Fibroblast of villous mesenchyme (primary cell): ENCODE results near the gene PRX. TPM values are rescaled to one million over a fixed set of nuclear protein-coding genes. Genes with fewer than 3 reads are reported as not detected.

Experiments
- DNase-seq: peaks from one replicate; pipeline ENCODE4 v3.0.0-alpha.2; 2010; ENCODE audit warnings: low read depth
- H3K4me3 ChIP-seq: 2 replicates; pipeline ENCODE4 v1.5.1; 2011; ENCODE audit warnings: low read depth, mild to moderate bottlenecking, low read length
- total RNA-seq: library from RNA; depleted of rRNA; stranded (reverse); fragments of >200 nt; gene quantifications from 2 replicates; pipeline ENCODE4 v1.2.3, GENCODE V29; 2012
- TF ChIP-seq, protein P1 (sequence below): IDR thresholded peaks from 2 replicates; pipeline ENCODE4 v1.5.1; 2012; ENCODE audit warnings: low read depth, mild to moderate bottlenecking, low read length; ENCODE audit not compliant: insufficient read depth

Gene PRX, protein sequence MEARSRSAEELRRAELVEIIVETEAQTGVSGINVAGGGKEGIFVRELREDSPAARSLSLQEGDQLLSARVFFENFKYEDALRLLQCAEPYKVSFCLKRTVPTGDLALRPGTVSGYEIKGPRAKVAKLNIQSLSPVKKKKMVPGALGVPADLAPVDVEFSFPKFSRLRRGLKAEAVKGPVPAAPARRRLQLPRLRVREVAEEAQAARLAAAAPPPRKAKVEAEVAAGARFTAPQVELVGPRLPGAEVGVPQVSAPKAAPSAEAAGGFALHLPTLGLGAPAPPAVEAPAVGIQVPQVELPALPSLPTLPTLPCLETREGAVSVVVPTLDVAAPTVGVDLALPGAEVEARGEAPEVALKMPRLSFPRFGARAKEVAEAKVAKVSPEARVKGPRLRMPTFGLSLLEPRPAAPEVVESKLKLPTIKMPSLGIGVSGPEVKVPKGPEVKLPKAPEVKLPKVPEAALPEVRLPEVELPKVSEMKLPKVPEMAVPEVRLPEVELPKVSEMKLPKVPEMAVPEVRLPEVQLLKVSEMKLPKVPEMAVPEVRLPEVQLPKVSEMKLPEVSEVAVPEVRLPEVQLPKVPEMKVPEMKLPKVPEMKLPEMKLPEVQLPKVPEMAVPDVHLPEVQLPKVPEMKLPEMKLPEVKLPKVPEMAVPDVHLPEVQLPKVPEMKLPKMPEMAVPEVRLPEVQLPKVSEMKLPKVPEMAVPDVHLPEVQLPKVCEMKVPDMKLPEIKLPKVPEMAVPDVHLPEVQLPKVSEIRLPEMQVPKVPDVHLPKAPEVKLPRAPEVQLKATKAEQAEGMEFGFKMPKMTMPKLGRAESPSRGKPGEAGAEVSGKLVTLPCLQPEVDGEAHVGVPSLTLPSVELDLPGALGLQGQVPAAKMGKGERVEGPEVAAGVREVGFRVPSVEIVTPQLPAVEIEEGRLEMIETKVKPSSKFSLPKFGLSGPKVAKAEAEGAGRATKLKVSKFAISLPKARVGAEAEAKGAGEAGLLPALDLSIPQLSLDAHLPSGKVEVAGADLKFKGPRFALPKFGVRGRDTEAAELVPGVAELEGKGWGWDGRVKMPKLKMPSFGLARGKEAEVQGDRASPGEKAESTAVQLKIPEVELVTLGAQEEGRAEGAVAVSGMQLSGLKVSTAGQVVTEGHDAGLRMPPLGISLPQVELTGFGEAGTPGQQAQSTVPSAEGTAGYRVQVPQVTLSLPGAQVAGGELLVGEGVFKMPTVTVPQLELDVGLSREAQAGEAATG (N-terminal part only)
- 0.86 and 1.9 TPM in 2 replicates for total RNA-seq

DNA sequence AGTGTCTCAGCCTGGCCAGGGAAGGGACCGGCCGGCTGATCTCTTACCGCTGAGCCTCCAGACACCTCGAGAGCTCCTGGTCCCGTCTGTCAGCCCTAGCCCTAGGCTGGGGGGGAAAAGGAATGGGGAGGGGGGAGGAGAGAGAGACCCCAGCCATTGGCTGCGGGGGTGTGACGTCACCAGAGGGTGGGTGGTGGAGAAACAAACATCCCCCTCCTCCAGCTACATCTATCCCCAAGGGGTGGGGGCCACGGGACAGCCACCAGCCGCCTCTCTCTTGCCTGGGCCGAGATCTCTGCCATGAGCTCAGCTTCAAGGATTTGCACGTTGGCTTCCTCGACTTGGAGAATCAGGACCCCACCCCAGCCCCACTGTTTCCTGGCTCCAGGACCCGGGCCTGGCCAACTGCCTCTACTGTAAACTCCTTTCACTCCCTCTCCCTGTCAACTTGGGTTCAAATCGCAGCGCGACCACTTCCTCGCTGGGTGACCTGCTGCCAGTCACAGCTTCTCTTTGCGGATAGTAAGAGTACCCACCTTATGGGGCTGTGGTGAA lies at the start of gene PRX:
Gene PRX (minus strand): TSS at position 88 of the 555 bp plus-strand sequence. CDS start 5,446 bp downstream, outside the sequence.
- H3K4me3 ChIP-seq, result no peak within 1 kb of the TSS
- TF ChIP-seq, protein P1, sequence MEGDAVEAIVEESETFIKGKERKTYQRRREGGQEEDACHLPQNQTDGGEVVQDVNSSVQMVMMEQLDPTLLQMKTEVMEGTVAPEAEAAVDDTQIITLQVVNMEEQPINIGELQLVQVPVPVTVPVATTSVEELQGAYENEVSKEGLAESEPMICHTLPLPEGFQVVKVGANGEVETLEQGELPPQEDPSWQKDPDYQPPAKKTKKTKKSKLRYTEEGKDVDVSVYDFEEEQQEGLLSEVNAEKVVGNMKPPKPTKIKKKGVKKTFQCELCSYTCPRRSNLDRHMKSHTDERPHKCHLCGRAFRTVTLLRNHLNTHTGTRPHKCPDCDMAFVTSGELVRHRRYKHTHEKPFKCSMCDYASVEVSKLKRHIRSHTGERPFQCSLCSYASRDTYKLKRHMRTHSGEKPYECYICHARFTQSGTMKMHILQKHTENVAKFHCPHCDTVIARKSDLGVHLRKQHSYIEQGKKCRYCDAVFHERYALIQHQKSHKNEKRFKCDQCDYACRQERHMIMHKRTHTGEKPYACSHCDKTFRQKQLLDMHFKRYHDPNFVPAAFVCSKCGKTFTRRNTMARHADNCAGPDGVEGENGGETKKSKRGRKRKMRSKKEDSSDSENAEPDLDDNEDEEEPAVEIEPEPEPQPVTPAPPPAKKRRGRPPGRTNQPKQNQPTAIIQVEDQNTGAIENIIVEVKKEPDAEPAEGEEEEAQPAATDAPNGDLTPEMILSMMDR, result no peak
- no peak for DNase-seq

DNA sequence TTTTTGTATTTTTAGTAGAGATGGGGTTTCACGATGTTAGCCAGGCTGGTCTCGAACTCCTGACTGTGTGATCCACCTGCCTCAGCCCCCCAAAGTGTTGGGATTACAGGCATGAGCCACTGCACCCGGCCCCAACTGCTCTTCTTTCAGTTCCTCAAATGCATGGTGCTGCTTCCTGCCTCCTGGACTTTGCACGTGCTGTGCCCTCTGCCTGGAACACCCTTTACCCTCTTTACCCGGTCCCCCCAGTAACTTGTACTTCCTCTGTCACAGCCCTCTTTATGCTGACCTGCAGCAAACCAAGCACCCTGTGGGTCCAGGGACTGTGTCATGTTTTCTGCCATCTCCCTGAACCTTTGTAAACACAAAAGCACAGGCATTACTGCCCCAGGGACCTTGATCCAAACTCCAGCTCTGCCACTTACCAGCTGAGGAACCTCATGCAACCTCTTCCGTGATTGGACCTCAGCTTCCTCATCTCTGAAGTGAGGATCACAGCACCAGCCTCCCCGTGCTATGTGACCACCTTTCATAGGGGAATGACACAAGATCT lies 48.6 kb upstream of the PRX start:
- H3K4me3 ChIP-seq, result no peak overlapping the region
- no peak for DNase-seq
- TF ChIP-seq, protein P1, result no peak

DNA sequence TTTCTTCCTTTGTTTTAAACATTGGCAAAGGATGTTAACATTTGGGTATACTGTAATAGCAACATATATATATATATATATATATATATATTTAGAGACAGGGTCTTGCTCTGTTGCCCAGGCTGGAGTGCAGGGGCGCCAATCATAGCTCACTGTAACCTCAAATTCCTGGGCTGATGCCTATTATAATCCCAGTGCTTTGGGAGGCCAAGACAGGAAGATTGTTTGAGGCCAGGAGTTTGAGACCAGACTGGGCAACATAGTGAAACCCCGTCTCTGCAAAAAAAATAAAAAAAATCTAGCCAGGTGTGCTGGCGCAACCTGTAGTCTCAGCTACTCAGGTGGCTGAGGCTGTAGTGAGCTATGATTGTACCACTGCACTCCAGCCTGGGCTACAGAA lies 47.0 kb upstream of the PRX start:
- TF ChIP-seq, protein P1, result no peak
- no peak for DNase-seq
- no peak overlapping the region for H3K4me3 ChIP-seq

DNA sequence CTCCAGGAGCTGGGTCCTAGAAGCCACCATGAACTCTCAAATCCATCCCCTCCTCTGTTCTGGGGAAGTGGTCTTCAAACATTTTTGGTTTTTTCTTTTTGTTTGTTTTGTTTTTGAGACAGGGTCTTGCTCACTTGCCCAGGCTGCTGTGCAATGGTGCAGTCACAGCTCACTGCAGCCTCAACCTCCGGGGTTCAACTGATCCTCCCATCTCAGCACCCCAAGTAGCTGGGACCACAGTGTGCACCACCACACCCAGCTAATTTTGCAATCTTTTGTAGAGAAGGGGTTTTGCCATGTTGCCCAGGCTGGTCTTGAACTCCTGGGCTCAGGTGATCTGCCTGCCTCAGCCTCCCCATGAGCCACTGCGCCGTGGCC lies 45.4 kb upstream of the PRX start:
- DNase-seq, result no peak
- TF ChIP-seq, protein P1, result no peak
- H3K4me3 ChIP-seq, result no peak overlapping the region

DNA sequence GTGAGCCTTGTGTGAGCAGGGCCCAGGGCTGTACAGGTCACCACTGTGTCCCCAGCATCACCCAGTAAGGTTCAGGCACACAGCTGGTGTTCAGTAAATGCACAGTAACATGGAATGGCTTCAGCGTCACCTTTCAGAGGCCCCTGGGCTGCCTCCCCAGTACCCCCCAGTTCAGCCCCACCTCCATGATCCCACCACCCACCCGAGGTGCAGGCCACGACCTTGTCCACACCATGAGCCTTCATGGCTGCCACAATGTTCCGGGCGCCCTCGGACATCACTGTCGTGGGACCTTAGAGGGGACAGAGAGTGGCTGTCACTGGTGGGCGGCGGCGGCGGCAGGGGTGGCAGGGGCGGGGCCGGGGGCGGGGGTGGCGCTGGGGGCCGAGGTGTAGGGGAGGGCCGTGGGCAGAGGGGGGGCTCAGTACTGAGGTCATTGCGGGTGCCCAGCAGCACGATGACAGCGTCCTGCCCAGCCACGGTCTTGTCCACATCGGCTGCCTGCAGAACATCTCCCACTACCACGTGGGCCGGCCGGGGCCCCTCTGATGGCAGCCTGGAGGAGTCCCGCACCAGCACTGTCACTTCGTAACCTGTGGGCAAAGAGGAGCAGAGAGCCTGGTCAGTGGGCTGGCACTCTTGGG lies 44.9 kb upstream of the PRX start:
- DNase-seq, result no peak
- no peak overlapping the region for H3K4me3 ChIP-seq
- TF ChIP-seq, protein P1, result no peak
